ENCODE measurements around the gene ARAF. TPM values are rescaled to one million over a fixed set of nuclear protein-coding genes. Genes with fewer than 3 reads are reported as not detected.

The ARAF gene
- total and polyA plus RNA-seq, 8 donors: 32.9 to 78.7 (median 43.1) TPM

DNA sequence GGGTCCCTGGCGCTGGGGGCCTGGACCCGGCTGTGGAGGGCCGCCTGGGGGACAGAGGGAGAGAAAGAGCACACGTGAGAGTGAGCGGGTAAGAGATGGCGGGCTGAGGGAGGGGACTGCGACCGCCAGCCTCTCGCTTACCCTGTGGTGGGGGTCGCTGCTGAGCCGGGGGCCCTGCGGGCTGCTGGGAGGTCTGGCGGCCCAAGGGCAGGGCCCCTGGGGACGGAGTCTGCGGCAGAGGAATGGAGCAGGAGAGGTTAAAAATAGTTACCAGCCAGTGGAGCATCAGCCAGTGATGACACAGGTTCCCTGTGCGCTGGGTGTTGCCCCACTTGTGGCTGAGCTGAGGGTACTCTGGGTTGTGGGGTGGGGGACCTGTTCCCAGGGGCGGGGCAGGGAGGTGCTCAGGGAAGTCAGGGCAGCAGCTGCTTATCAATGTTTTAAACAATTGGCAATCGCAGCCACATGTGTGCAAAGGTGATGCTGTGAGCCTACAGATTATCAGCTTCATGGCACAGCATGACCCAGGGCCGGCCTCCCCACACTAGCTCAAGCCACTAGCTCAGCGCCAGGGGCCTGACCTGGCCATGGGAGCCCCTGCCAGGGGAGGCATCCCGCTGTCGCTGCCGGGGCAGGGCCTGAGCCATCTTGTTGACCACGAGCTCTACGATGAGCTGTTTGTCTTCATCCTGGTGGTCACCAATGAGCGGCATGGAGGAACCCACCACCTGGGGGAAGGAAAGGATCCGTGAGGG, 13.7 kb downstream of the ARAF start:
- Histone ChIP-seq H3K27ac (no peak overlapping the region), H3K27me3 (no peaks in the 10 kb centered on the region), H3K4me3 (no peak overlapping the region), H3K9me3 (no peaks in the 10 kb centered on the region), H3K36me3 (peaks cover 0 to 1% (median 0%) of the 10 kb centered on the region in 3 donors), H3K4me1 (no peaks in the 10 kb centered on the region)
- TF ChIP-seq CTCF (IDR thresholded peaks at IDR 0.05): no peak
- intact Hi-C loops (cut with DNase I): no loop called here
- whole genome bisulfite sequencing, 2 donors: 56% methylated on average over 27 of the region's 27 CpGs
- DNase-seq: no peak
- no peak for FAIRE-seq
- ATAC-seq: no peak

- no peak for FAIRE-seq
- no peaks in the 10 kb centered on the region for H3K4me1 ChIP-seq
- no peak overlapping the region for H3K27ac ChIP-seq
- TF ChIP-seq CTCF (IDR thresholded peaks at IDR 0.05): no peak
- no peak for DNase-seq
- no peaks in the 10 kb centered on the region for H3K9me3 ChIP-seq
- WGBS, 2 donors: 88 to 89% methylated on average over 20 of the region's 20 CpGs
- intact Hi-C loops (cut with DNase I): no loop called here
- no peak for ATAC-seq
- H3K4me3 ChIP-seq: no peak overlapping the region
- no peaks in the 10 kb centered on the region for H3K27me3 ChIP-seq
- no peaks in the 10 kb centered on the region for H3K36me3 ChIP-seq
Measured at GRCh38 chrX:47576021-47576898, 15.3 kb downstream of the ARAF start.

- FAIRE-seq (no peak), DNase-seq (no peak), ATAC-seq (no peak)
- H3K4me3 ChIP-seq: no peak overlapping the region
- H3K9me3 ChIP-seq: no peaks in the 10 kb centered on the region
- no peaks in the 10 kb centered on the region for H3K4me1 ChIP-seq
- intact Hi-C loops (cut with DNase I): no loop called here
- H3K27ac ChIP-seq: no peak overlapping the region
- 57 to 67% methylated on average over 9 of the region's 9 CpGs for WGBS, 2 donors
- TF ChIP-seq CTCF (IDR thresholded peaks at IDR 0.05): no peak
- no peaks in the 10 kb centered on the region for H3K36me3 ChIP-seq
- no peaks in the 10 kb centered on the region for H3K27me3 ChIP-seq
Measured at GRCh38 chrX:47577424-47577823, 16.4 kb downstream of the ARAF start.

- ATAC-seq: no peak
- DNase-seq: no peak
- no peak overlapping the region for H3K27ac ChIP-seq
- no peak for TF ChIP-seq CTCF (IDR thresholded peaks at IDR 0.05)
- H3K4me1 ChIP-seq: no peaks in the 10 kb centered on the region
- intact Hi-C loops (cut with DNase I): no loop called here
- FAIRE-seq: no peak
- H3K27me3 ChIP-seq: no peaks in the 10 kb centered on the region
- no peaks in the 10 kb centered on the region for H3K9me3 ChIP-seq
- H3K36me3 ChIP-seq: no peaks in the 10 kb centered on the region
- no peak overlapping the region for H3K4me3 ChIP-seq
- WGBS, 2 donors: 50 to 57% methylated on average over 3 of the region's 3 CpGs
Measured at GRCh38 chrX:47577901-47578300, 16.9 kb downstream of the ARAF start.
